HepG2 (cell line): ENCODE measurements around the gene FRMD6.

Source experiments
- BHLHE40 ChIP-seq: IDR thresholded peaks from 2 replicates; pipeline ENCODE4 v1.6.1; 2011; ENCODE audit warnings: low read length, improper control_type of control experiment
- CBX1 ChIP-seq: IDR thresholded peaks from one replicate; pipeline ENCODE4 v1.6.1; 2016; ENCODE audit warnings: antibody characterized with exemption, low read depth
- ZNF230 ChIP-seq: sonication (generic); formaldehyde crosslinking; IDR thresholded peaks from 2 replicates; pipeline ENCODE4 v1.4.0; 2020; ENCODE audit warnings: mild to moderate bottlenecking, missing genetic modification reagents
- TF ChIP-seq, protein P1 (sequence below): sonication (generic); formaldehyde crosslinking; conservative IDR thresholded peaks from 2 replicates; pipeline ENCODE4 v1.4.0; 2020; ENCODE audit warnings: missing genetic modification reagents

DNA sequence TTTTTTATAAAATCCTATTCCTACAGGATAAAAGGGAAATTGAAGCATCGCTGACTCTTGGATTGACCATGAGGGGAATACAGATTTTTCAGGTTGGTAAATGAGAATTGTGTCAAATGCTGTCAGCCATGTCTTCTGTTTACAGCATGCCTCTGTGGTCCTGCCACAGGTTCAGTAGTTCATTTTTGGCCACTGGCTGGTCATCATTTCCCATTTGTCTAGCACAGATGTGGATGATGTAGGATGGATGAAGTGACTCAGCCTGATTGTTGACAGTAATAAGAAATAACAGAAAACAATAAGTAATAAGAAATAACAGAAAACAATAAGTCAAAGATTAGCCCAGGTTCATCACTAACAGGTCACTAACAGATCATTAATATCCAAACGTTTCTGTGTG lies 59.8 kb downstream of the FRMD6 start:
- TF ChIP-seq ZNF230 (CRISPR knock-in tag) (no peak), BHLHE40 (no peak), CBX1 (no peak)
- TF ChIP-seq, protein P1, sequence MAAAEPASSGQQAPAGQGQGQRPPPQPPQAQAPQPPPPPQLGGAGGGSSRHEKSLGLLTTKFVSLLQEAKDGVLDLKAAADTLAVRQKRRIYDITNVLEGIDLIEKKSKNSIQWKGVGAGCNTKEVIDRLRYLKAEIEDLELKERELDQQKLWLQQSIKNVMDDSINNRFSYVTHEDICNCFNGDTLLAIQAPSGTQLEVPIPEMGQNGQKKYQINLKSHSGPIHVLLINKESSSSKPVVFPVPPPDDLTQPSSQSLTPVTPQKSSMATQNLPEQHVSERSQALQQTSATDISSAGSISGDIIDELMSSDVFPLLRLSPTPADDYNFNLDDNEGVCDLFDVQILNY (CRISPR knock-in tag) = no peak
